ENCODE data around the gene PTK7.

DNA sequence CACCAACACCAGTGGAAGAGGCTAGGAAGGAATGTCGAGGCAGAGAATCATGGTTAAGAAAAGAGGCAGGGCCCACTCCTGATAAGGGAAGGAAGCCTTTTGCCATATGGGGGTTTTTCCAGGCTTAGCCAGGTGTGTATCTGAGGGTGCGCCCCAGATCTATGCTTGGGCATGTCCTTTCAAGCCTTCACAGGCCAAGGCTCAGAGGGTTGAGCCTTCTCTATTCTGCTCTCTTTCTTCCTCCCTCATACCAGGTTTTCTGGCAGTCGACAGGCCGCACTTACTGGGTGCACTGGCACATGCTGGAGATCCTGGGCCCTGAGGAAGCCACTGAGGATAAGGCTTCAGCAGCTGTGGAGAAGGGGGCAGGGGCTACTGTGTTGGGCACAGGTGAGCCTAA lies 110.6 kb downstream of the PTK7 start:
- no peak for TF ChIP-seq YY1 (IDR thresholded peaks at IDR 0.05; ENCODE audit: insufficient read depth, insufficient read length)
- TF ChIP-seq ZNF274 (IDR thresholded peaks at IDR 0.05; ENCODE audit: low read depth, low read length), result no peak
- no peak for TF ChIP-seq SUZ12 (IDR thresholded peaks at IDR 0.05; ENCODE audit: extremely low read depth, insufficient read depth, insufficient read length)
